GM19372 (cell line): Measurements from ENCODE around the gene KRT86.
"Not testable (repeated sequence)": the region's sequence is repeated elsewhere in the genome, so short reads cannot be mapped to it uniquely, and the experiment has no call there.

Experiments used
- ATAC-seq: cut with Tn5 transposase; IDR thresholded peaks from one replicate; pipeline ENCODE4 v1.9.1; 2021; ENCODE audit warnings: mild to moderate bottlenecking, low read depth, moderate library complexity; ENCODE audit not compliant: unreplicated experiment

The KRT86 gene

DNA sequence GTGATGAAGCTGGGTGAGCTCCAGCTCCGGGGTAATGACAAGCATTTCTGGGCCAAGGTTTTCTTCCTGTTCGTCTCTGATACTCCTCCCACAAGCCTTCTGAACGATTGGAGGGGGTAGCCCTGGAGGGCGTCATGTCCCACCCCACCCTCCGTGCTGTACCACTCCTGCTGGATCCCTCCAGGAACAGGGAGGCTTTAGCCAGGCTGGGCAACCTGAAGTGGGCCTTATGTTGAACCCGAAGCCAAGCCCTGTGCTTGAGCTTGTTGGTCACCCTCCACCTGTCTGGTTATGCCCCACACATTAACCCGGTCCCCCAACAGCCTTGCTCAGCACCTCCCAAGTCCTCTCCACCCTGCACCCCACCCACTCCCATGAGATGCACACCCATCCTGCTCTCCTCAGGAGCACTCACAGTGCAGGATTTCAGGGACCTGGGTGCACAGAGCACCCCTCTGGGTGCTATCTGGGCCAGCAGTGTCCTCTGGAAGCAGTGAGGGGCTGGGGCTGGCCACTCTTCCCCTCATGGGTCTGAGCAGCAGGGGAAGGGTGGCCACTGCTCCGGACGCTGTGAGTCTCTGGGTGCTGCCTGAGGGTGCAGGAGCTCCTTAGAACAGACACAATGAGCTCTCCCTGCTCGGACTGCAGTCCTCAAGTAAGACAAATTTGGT, 53.5 kb downstream of the KRT86 start:
- ATAC-seq, result no peak

DNA sequence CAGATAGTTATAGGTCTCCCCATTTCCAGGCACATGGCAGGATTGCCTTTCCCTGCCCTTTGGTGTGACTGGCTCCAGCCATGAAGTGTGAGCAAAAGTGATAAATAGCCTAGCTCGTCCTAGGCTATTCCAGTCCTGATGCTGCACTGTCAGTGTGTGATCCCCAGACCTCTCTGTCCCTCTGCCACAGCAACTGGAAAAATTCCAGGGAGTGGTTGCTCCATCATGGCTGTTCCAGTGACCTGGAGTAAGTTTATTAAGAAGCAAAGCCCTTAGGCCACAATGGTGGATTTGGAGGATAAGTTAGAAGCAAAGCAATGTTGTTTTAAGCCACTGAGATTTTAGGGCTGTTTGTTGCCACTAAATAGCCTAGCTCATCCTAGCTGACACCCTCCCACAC, 56.6 kb downstream of the KRT86 start:
- no peak for ATAC-seq

DNA sequence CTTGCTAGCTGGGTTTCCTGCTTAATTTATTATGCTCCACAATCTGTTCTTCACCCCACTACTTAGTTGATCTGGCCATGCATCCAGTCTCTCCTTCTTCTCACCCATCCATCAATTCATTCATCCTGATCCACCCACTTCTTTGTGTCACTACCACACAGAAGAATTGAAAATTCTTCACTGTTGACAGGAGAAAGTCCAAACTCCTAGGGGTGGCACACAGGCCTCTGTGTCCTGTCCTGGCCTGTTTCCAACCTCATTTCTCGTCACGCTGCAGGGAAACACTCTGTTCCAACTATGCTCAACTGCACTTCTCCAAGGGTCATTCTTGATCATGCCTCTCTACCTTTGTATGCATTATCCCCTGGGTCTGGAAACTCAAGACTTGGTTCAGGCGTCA, 57.4 kb downstream of the KRT86 start:
- no peak for ATAC-seq

DNA sequence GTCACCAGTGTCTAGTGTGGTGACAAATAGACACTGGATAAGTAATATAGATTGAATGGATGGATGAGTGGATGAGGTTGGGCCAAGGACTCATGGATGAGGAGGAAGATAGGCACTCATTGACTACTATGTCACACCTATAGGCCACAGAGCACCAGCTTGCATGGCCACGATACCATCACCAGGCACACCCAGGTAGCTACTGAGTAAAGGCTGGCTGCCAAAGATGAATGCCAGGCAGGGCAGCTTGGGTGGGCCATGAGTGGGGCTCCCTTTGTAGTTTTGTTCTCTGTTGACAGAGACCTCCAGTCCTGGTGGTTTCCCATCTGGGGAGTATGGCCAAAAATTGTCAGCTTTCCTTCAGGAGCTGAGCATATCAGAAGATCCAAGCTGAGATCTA, 57.9 kb downstream of the KRT86 start:
- ATAC-seq, result no peak

DNA sequence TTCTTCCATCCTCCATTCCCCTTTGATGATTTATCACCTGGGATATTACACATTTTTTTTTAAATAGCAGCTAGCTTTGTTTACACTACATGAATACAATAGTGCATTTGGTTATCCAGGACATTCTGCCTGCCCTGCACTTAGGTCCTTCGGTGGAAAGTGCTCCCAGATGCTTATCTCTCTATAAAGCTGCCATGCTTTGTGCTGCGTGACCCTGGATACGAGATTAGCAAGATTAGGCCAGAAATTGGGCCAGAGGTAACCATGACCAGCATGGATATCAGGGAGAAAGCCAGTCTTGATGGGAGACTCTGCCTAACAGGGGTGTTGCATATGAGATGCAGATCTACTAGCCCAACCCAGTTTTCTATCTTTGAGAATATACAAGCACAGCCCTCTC, 58.9 kb downstream of the KRT86 start:
- ATAC-seq, result no peak

DNA sequence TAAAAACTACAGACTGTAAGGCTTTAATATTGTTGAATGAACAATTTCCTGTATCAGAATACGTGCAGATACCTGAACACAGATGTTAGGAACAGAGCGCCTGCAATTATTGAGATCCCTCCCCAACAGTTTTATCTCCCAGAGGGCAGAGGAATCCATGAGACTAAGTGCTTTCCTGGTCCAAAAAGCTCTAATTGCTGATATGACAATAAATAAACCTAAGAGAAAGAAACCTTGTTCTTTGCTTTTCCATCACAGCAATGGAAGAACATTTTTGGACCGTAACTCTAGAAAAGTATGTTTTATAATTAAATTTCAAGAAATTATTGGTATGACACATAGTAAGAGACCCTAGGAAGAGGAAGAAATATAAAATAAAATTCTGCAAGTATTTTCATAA, 59.7 kb downstream of the KRT86 start:
- no peak for ATAC-seq

DNA sequence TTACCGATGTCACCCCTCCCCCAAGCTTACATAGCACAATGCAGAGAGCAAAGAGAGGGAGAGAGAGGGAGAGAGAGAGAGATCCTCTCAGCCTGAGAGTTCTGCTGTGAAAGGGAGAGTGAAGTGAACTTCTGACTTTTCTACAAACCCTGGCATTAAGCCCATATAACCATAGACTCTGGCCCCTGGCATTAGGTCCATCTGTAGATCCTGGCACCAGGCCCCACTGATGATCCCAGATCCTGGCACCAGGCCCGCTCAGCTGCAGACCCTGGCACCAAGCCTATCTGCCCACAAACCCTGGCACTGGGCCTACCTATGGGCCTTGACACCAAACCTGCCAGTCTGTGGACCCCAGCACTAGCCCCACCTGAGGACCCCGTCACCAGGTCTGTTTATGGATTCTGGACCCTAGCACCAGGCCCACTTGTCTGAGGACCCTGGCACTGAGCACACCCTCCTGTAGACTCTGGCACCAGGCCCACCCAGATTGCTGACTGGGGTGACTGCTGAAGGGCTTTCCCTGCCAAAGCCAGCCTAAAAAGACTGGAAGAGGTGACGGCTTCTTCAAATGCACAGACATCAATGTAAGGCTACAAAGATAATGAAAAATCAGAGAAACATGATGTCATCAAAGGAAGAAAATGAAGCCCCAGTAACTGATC, 61.3 kb downstream of the KRT86 start:
- no peak for ATAC-seq

DNA sequence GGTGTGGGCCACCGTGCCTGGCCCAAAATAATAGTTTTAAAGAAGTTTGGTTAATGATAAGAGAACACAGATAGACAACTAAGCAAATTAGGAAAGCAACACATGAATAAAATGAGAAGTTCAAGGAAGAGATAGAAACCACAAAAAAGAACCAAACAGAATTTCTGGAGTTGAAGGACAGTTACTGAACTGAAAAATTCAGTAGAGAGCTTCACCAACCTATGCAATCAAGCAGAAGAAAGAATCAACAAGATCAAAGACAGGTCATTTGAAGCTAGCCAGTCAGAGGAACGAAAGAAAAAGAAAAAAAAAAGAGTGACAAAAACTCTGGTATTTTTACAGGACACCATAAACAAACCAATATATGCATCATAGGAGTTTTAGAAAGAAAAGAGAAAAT, 62.2 kb downstream of the KRT86 start:
- no peak for ATAC-seq

DNA sequence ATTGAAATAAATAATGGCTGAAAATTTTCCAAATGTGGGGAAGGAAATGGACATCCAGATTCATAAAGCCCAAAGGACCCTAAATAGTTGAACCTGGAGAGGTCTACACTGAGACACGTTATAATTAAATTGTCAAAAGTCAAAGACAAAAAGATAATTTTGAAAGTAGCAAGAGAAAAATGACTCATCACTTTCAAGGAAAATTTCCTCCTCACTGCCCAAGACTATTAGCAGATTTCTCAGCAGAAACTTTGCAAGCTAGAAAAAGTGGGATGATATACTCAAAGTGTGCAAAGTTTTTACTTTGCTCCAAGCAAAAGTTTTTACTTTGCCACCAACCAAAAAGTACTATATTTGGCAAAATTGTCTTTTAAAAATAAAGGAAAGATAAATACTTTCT, 62.6 kb downstream of the KRT86 start:
- no peak for ATAC-seq

DNA sequence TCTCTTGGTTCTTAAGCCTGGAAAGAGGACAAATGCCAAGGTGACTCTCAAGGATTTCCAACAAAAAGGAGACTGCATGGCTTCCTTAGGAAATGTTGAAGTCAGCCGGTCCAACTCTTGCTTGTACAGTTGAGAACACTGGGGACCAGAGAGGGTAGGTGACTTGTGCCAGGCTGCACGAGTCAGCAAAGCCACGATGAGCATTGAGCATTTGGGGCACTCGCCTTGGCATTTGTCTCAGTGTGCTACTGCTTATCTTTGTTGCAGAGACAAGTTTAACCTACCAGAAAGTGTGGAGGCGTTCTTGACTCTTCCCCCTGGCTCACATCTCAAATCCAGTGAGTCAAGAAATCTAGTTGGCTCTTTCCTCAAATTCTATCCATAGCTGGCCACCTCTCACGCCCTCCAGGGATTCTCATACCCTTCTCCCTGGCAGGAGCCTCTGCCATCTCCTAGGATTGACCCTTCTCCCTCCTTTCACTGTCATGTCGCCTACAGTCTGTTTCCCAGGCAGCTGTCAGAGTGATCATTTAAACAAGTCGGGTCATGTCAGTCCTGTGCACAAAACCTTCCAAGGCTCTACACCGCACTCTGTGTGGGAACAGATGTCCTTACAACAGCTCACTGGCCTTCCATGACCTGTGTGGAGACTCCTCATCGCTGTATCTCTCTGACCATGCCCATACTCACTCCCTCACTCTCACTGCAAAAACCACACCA, 64.0 kb downstream of the KRT86 start:
- ATAC-seq, result no peak

DNA sequence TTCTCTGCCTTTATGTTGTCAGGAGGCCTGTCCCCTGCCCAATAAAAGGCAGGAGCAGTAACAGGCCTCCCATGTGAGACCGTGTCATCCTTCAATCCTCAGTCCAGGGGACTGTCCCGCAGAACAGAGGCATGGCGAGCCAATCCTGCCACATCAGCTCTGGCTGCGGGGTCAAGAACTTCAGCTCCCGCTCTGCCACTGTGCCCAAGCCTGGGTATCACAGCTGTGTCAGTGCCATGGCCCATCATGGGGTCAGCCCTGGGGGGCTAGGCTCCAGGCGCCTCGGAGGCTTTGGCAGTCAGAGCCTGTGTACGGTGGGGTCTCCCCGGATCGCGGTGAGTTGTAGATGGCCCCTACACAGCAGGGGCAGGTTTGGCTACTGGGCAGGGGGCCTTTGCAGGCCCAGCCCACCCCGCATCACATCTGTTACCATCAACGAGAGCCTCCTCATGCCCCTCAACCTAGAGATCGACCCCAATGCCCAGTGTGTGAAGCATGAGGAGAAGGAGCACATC, 66.7 kb downstream of the KRT86 start:
- ATAC-seq, result no peak

DNA sequence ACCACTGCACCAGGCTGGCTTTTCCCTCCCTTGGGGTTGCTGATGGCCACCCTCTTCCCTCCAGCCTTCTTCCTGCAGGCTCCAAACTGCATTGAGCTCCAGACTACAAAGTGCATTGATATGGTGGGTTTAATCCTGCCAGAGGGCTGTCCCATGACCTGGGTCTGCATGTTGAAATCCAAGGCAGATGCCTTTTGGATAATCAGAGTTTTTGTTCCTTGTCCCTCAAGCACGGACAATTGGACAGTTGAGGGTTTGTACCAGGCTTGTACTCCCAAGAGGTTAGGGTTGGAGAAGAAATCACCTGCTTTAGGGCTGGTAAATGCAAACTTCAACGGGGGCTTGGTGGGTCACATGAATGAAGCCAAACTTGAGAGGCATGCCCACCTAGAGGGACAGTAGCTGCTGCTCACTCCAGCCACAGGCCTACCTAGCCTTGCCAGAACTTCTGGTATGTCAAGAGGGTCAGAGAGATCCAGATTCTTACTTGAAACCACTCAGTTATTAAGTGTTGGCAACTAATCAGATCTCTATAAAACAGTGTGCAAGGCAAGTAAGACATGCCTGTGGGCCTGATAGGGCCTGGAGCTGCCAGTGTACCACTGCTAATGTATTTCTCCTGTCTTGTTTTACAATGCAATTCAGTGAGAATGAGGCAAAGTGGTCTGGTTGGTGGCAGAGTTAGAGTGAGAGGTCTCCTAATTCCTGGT, 68.5 kb downstream of the KRT86 start:
- ATAC-seq, result no peak

DNA sequence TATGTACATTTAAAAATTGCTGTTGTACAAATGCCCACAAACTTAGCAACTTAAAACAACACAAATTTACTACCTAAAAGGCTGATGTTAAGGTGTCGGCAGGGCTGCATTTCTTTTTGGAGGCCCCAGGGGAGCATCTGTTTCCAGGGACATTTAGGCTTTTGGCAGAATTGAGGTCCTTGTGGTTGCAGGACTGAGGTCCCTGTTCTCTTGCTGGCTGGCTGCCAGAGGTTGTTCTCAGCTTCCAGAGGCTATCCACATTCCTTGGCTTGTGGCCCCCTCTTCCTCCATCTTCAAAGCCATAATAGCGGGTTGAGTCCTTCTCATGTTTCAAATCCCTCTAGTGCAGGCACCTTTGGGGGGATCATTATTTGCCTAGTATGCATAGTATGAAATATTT, 69.1 kb downstream of the KRT86 start:
- ATAC-seq, result no peak

DNA sequence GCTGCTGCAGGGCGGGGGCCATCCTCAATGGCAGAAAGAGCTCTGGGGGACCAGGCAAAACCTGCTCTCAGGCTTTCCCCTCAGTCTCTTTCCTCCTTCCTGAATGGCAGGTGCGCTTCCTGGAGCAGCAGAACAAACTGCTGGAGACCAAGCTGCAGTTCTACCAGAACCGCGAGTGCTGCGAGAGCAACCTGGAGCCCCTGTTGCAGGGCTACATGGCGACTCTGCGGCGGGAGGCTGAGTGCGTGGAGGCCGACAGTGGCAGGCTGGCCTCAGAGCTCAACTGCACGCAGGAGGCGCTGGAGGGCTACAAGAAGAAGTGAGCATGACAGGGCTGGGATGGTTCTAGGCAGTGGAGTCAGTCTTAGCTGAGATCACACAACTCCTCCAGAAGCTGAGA, 69.7 kb downstream of the KRT86 start:
- ATAC-seq, result no peak

DNA sequence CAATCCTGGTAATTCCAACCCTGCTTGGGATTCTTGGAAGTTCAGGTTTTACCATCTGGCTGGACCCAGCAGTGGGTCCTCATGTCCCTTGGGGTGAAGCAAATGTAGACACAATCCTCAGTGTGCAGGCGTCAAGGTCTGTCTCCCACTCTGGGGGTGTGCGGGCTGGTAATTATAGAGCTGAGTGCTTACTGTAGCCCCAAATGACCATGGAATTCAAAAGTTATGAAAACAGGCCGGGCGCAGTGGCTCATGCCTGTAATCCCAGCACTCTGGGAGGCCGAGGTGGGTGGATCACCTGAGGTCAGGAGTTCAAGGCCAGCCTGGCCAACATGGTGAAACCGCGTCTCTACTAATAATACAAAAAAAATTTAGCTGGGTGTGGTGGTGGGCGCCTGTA, 70.6 kb downstream of the KRT86 start:
- not testable (repeated sequence) for ATAC-seq

DNA sequence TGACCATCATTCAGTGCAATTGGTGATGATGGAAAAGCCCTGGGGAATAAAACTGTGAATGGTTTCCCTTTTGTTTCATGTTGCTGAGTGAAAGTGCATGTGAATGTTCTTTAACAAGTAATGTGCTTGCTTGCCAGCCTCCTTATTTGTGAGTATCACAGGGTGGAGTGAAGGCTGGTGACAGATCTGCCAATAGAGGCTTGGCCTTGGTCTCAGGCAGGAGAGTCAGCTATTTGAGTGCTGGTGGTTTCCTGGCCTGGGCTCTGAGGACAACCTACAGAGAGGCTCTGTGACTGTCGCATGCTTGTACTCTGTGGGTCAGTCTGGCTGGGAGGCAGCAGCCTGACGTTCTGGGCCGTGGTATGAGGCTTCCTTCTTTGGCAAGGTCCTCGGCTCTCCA, 72.1 kb downstream of the KRT86 start:
- no peak for ATAC-seq

DNA sequence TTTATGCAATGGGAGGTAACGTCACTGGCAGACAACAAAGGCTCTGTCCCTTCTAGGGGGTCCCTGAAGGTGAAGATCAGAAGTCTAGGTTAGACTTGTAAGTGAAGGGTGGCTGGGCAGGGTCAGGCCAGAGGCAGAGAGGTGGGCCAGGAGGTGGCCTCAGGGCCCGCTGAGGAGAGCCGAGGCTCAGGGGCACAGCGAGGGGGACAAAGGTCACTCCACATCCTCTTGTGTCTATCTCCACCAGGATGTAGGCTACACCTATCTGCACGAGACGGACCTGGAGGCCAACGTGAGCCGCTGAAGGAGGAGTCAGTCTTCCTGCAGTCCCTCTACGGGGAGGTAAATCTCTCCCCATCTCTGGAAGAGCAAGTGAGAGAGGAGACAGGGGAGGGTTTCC, 72.6 kb downstream of the KRT86 start:
- ATAC-seq, result no peak

DNA sequence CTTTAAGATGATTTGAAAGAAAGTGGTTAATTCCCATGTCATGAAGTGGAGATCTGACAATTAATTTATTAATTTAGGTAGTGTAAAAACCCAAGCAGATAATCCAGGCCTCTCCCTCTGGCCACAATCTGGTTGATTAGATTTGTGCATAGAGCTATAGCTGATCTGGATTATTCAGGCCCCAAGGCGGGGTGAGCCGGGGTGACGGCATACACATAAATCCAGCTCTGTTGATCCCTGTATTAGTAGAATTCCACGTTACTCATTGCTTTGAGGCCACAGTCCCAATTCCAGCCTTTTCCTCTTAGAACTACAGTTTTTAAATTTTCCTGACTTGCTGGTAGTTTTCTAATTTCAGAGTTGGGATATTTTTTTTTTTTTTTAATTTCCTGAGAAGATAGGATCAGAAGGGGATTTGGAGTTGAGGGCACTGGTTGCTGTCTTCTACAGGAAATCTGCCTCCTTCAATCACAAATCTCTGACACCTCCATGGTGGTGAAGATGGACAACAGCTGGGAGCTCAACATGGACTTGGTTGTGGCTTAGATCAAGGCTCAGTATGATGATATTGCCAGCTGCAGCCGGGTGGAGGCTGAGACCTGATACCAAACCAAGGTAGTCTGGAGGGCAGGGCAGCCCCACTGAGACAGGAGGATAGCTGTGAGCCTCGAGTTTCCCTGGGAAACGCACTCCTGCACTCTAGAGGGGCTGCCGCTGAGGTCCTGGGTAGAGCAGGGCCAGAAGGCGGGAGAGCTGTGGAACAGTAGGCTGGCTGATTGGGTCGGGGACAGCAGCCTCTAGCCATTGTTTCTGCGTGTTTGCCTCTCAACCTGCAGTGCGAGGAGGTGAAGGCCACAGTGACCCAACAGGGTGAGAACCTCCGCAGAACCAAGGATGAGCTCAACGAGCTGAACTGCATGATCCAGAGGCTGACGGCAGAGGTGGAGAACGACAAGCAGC, 73.4 kb downstream of the KRT86 start:
- no peak for ATAC-seq

DNA sequence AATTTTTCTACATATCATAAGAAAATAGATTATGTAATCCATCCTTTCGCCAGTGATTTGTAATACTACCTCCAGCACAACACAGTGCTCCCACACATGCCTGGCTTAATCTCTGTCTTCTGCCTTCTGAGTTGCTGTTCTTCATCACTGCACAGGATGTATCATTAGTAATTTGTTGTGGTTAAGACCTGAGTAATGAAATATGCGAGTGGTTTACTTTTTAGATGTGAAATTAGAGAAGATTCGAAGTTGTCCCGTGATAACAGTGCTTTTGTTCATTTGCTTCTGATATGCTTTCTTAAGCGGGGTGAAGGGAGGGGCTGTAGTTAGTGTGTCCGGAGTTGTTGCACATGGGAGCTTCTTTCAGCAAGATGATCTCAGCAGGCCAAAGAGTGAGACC, 74.8 kb downstream of the KRT86 start:
- ATAC-seq, result no peak

DNA sequence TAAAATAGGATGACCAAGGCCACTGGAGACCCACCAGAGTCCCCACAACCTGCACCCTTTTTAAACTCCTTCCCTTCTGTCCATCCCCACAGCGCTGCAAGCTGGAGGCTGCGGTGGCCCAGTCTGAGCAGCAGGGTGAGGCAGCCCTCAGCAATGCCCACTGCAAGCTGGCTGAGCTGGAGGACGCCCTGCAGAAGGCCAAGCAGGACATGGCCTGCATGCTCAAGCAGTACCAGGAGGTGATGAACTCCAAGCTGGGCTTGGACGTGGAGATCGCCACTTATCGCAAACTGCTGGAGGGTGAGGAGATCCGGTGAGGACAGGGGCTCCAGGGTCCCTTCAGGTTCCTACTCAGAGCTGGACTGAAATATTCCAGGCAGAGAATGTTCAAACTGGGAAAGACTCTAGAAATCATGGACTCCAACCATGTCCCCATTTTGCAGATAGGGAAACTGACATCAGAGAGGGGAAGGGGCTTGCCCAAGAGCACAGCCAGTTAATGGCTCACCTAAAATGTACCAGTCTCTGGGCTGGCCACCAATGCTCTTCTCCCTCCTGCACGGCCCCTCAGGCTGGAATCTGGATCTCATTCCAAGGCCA, 75.7 kb downstream of the KRT86 start:
- no peak for ATAC-seq
